Loucy (cell line): ENCODE measurements around the gene UBTD1.

Source experiments
- H2AFZ ChIP-seq: fragments of 200-600 bp; sonication (generic); 2 replicates; pipeline ENCODE4 v1.6.0; 2016; ENCODE audit warnings: antibody characterized with exemption, mild to moderate bottlenecking, low read length, moderate library complexity
- H3F3A ChIP-seq: fragments of 200-600 bp; 2 replicates; pipeline ENCODE4 v1.6.0; 2016; ENCODE audit warnings: antibody characterized with exemption, low read depth, mild to moderate bottlenecking
- H3K27me3 ChIP-seq: fragments of 200-600 bp; sonication (generic); 2 replicates; pipeline ENCODE4 v1.6.1; 2014; ENCODE audit warnings: low read length, mild to moderate bottlenecking; ENCODE audit not compliant: insufficient read depth, poor library complexity, severe bottlenecking
- H3K36me3 ChIP-seq: fragments of 200-600 bp; sonication (generic); 2 replicates; pipeline ENCODE4 v1.6.1; 2016; ENCODE audit warnings: low read length; ENCODE audit not compliant: insufficient read depth
- H3K4me1 ChIP-seq: fragments of 200-600 bp; sonication (generic); 2 replicates; pipeline ENCODE4 v1.5.1; 2014; ENCODE audit warnings: low read length, mild to moderate bottlenecking; ENCODE audit not compliant: insufficient read depth, poor library complexity, severe bottlenecking
- H3K4me2 ChIP-seq: fragments of 200-600 bp; sonication (generic); 2 replicates; pipeline ENCODE4 v1.6.0; 2014; ENCODE audit warnings: antibody characterized with exemption, low read length, low read depth, mild to moderate bottlenecking; ENCODE audit not compliant: poor library complexity, severe bottlenecking
- H3K4me3 ChIP-seq: fragments of 200-600 bp; sonication (generic); 2 replicates; pipeline ENCODE4 v1.5.1; 2014; ENCODE audit warnings: low read length, mild to moderate bottlenecking, mixed read lengths; ENCODE audit not compliant: poor library complexity, severe bottlenecking
- H3K79me2 ChIP-seq: fragments of 200-600 bp; sonication (generic); 2 replicates; pipeline ENCODE4 v1.6.1; 2014; ENCODE audit warnings: low read length; ENCODE audit not compliant: insufficient read depth
- H3K9ac ChIP-seq: fragments of 200-600 bp; sonication (generic); 2 replicates; pipeline ENCODE4 v1.6.0; 2014; ENCODE audit warnings: mild to moderate bottlenecking, low read depth, low read length, moderate library complexity; ENCODE audit not compliant: poor library complexity, severe bottlenecking
- H3K9me2 ChIP-seq: fragments of 200-600 bp; sonication (generic); replicated peaks from 2 replicates; pipeline ENCODE4 v1.6.1; 2016; ENCODE audit warnings: low read depth, low read length, mixed read lengths
- H3K9me3 ChIP-seq: fragments of 200-600 bp; sonication (generic); 2 replicates; pipeline ENCODE4 v1.6.1; 2014; ENCODE audit warnings: mild to moderate bottlenecking, antibody characterized with exemption, low read length, low read depth; ENCODE audit not compliant: insufficient read depth
- H4K20me1 ChIP-seq: fragments of 200-600 bp; sonication (generic); 2 replicates; pipeline ENCODE4 v1.6.0; 2014; ENCODE audit warnings: antibody characterized with exemption, low read length, mild to moderate bottlenecking; ENCODE audit not compliant: insufficient read depth, poor library complexity, severe bottlenecking
- CTCF ChIP-seq: fragments of 200-600 bp; sonication (generic); conservative IDR thresholded peaks from 2 replicates; pipeline ENCODE4 v1.5.1; 2014; ENCODE audit warnings: mild to moderate bottlenecking, antibody characterized with exemption, low read length
- EZH2phosphoT487 ChIP-seq: fragments of 200-600 bp; IDR thresholded peaks from 2 replicates; pipeline ENCODE4 v1.6.1; 2018; ENCODE audit warnings: antibody characterized with exemption, mild to moderate bottlenecking, moderate library complexity, borderline replicate concordance

The UBTD1 gene

GRCh38 chr10:97502916-97503315 is 4.2 kb downstream of the UBTD1 start:
- no peaks in the 10 kb centered on the region for H3K36me3 ChIP-seq
- H3K79me2 ChIP-seq, result no peaks in the 10 kb centered on the region
- no peak overlapping the region for H2AFZ ChIP-seq
- H3K4me3 ChIP-seq, result no peak overlapping the region
- no peaks in the 10 kb centered on the region for H3K27me3 ChIP-seq
- H3K4me2 ChIP-seq, result no peak overlapping the region
- H3K9ac ChIP-seq, result no peak overlapping the region
- H3K9me3 ChIP-seq, result no peaks in the 10 kb centered on the region
- TF ChIP-seq CTCF (no peak), EZH2phosphoT487 (no peak)
- peaks cover 5% of the 10 kb centered on the region for H3K4me1 ChIP-seq
- peaks cover 1% of the 10 kb centered on the region for H4K20me1 ChIP-seq
- H3K9me2 ChIP-seq, result no peaks in the 10 kb centered on the region
- no peaks in the 10 kb centered on the region for H3F3A ChIP-seq

- H2AFZ ChIP-seq, result no peak overlapping the region
- H3K9ac ChIP-seq, result no peak overlapping the region
- TF ChIP-seq CTCF (no peak), EZH2phosphoT487 (no peak)
- H3K36me3 ChIP-seq, result no peaks in the 10 kb centered on the region
- H3F3A ChIP-seq, result no peaks in the 10 kb centered on the region
- H3K4me3 ChIP-seq, result no peak overlapping the region
- no peak overlapping the region for H3K4me2 ChIP-seq
- no peaks in the 10 kb centered on the region for H3K79me2 ChIP-seq
- H3K4me1 ChIP-seq, result peaks cover 5% of the 10 kb centered on the region
- no peaks in the 10 kb centered on the region for H4K20me1 ChIP-seq
- no peaks in the 10 kb centered on the region for H3K9me2 ChIP-seq
- H3K27me3 ChIP-seq, result no peaks in the 10 kb centered on the region
- no peaks in the 10 kb centered on the region for H3K9me3 ChIP-seq
Measured at GRCh38 chr10:97503406-97503805, 4.7 kb downstream of the UBTD1 start.

- Histone ChIP-seq H3K4me2 (no peak overlapping the region), H2AFZ (no peak overlapping the region), H3K79me2 (no peaks in the 10 kb centered on the region), H3K4me3 (no peak overlapping the region), H3K27me3 (no peaks in the 10 kb centered on the region), H3K9me3 (no peaks in the 10 kb centered on the region), H4K20me1 (no peaks in the 10 kb centered on the region), H3K9ac (no peak overlapping the region), H3F3A (no peaks in the 10 kb centered on the region), H3K36me3 (no peaks in the 10 kb centered on the region), H3K9me2 (no peaks in the 10 kb centered on the region), H3K4me1 (no peaks in the 10 kb centered on the region)
- TF ChIP-seq CTCF (no peak), EZH2phosphoT487 (no peak)
Measured at GRCh38 chr10:97505152-97505551, 6.4 kb downstream of the UBTD1 start.
